GM23338 (cell line): Measurements from ENCODE around the gene MEF2A. TPM values are rescaled to one million over a fixed set of nuclear protein-coding genes. Genes with fewer than 3 reads are reported as not detected.

Source experiments
- ATAC-seq: fragments of 200-7000 bp; cut with Tn5 transposase; 3 replicates; pipeline ENCODE4 v1.9.1; 2020
- DNase-seq: peaks from one replicate; pipeline ENCODE4 v3.0.0-alpha.2; 2015; ENCODE audit warnings: low spot score
- H2AFZ ChIP-seq: fragments of 200-600 bp; sonication (generic); 2 replicates; pipeline ENCODE4 v1.8.0; 2016; ENCODE audit warnings: antibody characterized with exemption, mild to moderate bottlenecking, moderate library complexity
- H3F3A ChIP-seq: fragments of 200-600 bp; sonication (generic); replicated peaks from 2 replicates; pipeline ENCODE4 v1.8.0; 2017; ENCODE audit warnings: antibody characterized with exemption, mixed run types, low read depth
- H3K27ac ChIP-seq: fragments of 200-600 bp; sonication (generic); 2 replicates; pipeline ENCODE4 v1.6.1; 2016; ENCODE audit warnings: low read depth
- H3K27me3 ChIP-seq: fragments of 200-600 bp; sonication (generic); 2 replicates; pipeline ENCODE4 v1.8.0; 2016; ENCODE audit warnings: mild to moderate bottlenecking, mixed run types, moderate library complexity; ENCODE audit not compliant: insufficient read depth
- H3K36me3 ChIP-seq: fragments of 200-600 bp; sonication (generic); 2 replicates; pipeline ENCODE4 v1.8.0; 2016; ENCODE audit warnings: mild to moderate bottlenecking; ENCODE audit not compliant: insufficient read depth
- H3K4me1 ChIP-seq: fragments of 200-600 bp; sonication (generic); 2 replicates; pipeline ENCODE4 v1.8.0; 2016; ENCODE audit warnings: mild to moderate bottlenecking, moderate library complexity; ENCODE audit not compliant: insufficient read depth
- H3K4me2 ChIP-seq: fragments of 200-600 bp; sonication (generic); 2 replicates; pipeline ENCODE4 v1.7.1; 2017; ENCODE audit warnings: mixed run types
- H3K4me3 ChIP-seq: fragments of 200-600 bp; sonication (generic); 2 replicates; pipeline ENCODE4 v1.6.1; 2016; ENCODE audit warnings: mixed run types
- H3K79me2 ChIP-seq: fragments of 200-600 bp; sonication (generic); replicated peaks from 2 replicates; pipeline ENCODE4 v1.8.0; 2017; ENCODE audit warnings: mild to moderate bottlenecking; ENCODE audit not compliant: insufficient read depth
- H3K9me2 ChIP-seq: fragments of 200-600 bp; sonication (generic); 2 replicates; pipeline ENCODE4 v1.8.0; 2017; ENCODE audit not compliant: insufficient read depth
- H4K20me1 ChIP-seq: fragments of 200-600 bp; sonication (generic); replicated peaks from 2 replicates; pipeline ENCODE4 v1.8.0; 2017; ENCODE audit warnings: mild to moderate bottlenecking; ENCODE audit not compliant: insufficient read depth
- H3K27ac Mint-ChIP-seq: 2 replicates; pipeline ENCODE4 v1.8.0; 2020; ENCODE audit warnings: inconsistent platforms, mild to moderate bottlenecking, moderate library complexity, mixed read lengths
- H3K27me3 Mint-ChIP-seq: 3 replicates; pipeline ENCODE4 v1.8.0; 2022; ENCODE audit warnings: low read depth, mild to moderate bottlenecking, moderate library complexity, mixed read lengths, inconsistent platforms; ENCODE audit not compliant: insufficient read depth, poor library complexity
- H3K36me3 Mint-ChIP-seq: 3 replicates; pipeline ENCODE4 v1.8.0; 2021; ENCODE audit warnings: low read depth, mild to moderate bottlenecking, inconsistent platforms, moderate library complexity, mixed read lengths
- H3K4me1 Mint-ChIP-seq: 3 replicates; pipeline ENCODE4 v1.8.0; 2020; ENCODE audit warnings: mild to moderate bottlenecking, inconsistent platforms, mixed read lengths
- H3K4me3 Mint-ChIP-seq: 3 replicates; pipeline ENCODE4 v1.8.0; 2021; ENCODE audit warnings: moderate library complexity, mild to moderate bottlenecking, inconsistent platforms, mixed read lengths
- H3K9me3 Mint-ChIP-seq: 3 replicates; pipeline ENCODE4 v1.8.0; 2020; ENCODE audit warnings: moderate library complexity, mild to moderate bottlenecking, inconsistent platforms, mixed read lengths
- CREB1 ChIP-seq: fragments of 250-450 bp; sonication (Bioruptor Pico); IDR thresholded peaks from 2 replicates; pipeline ENCODE4 v1.5.0; 2020; ENCODE audit warnings: low read depth, mild to moderate bottlenecking, moderate library complexity
- EZH2 ChIP-seq: fragments of 200-600 bp; sonication (generic); IDR thresholded peaks from one replicate; pipeline ENCODE4 v1.8.0; 2017; ENCODE audit warnings: antibody characterized with exemption, mild to moderate bottlenecking, low read depth; ENCODE audit not compliant: unreplicated experiment
- EZH2phosphoT487 ChIP-seq: fragments of 200-600 bp; sonication (generic); IDR thresholded peaks from one replicate; pipeline ENCODE4 v1.8.1; 2018; ENCODE audit warnings: antibody characterized with exemption; ENCODE audit not compliant: unreplicated experiment
- JUNB ChIP-seq: IDR thresholded peaks from one replicate; pipeline ENCODE4 v1.6.1; 2016; ENCODE audit warnings: antibody characterized with exemption; ENCODE audit not compliant: unreplicated experiment
- NANOG ChIP-seq: IDR thresholded peaks from 2 replicates; pipeline ENCODE4 v1.6.1; 2016; ENCODE audit warnings: antibody characterized with exemption, borderline replicate concordance
- POLR2AphosphoS5 ChIP-seq: IDR thresholded peaks from 2 replicates; pipeline ENCODE4 v1.6.1; 2016; ENCODE audit warnings: antibody characterized with exemption, low read depth
- STAT1 ChIP-seq: IDR thresholded peaks from one replicate; pipeline ENCODE4 v1.6.1; 2016; ENCODE audit warnings: antibody characterized with exemption; ENCODE audit not compliant: unreplicated experiment
- ZNF114 ChIP-seq: fragments of 250-450 bp; sonication (Bioruptor Pico); IDR thresholded peaks from 2 replicates; pipeline ENCODE4 v1.5.0; 2020; ENCODE audit warnings: mild to moderate bottlenecking, moderate library complexity
- ZNF331 ChIP-seq: fragments of 250-450 bp; sonication (Bioruptor Pico); IDR thresholded peaks from 2 replicates; pipeline ENCODE4 v1.5.0; 2020; ENCODE audit warnings: low read depth, mild to moderate bottlenecking, moderate library complexity
- polyA plus RNA-seq: library from polyadenylated mRNA; unstranded; fragments of >200 nt; fragmentation: Nextera tagmentation; extraction: Ambion mirVana; gene quantifications from 2 replicates; pipeline ENCODE4 v1.2.1, GENCODE V29; 2016
- total RNA-seq: library from RNA; depleted of rRNA; stranded (reverse); fragments of >200 nt; shearing (Covaris generic); gene quantifications from 2 replicates; pipeline ENCODE4 v1.2.3, GENCODE V29; 2014
- TF ChIP-seq, protein P1 (sequence below): IDR thresholded peaks from one replicate; pipeline ENCODE4 v1.6.1; 2018; ENCODE audit warnings: antibody characterized with exemption; ENCODE audit not compliant: unreplicated experiment
- TF ChIP-seq, protein P2 (sequence below): fragments of 250-450 bp; sonication (Bioruptor Pico); IDR thresholded peaks from 2 replicates; pipeline ENCODE4 v1.5.0; 2020; ENCODE audit warnings: mild to moderate bottlenecking, moderate library complexity
- TF ChIP-seq, protein P3 (sequence below), 2 experiments: fragments of 200-600 bp in 1 of 2; sonication (generic) in 1 of 2; conservative IDR thresholded peaks; 2 replicates each; pipeline versions ENCODE4 v1.5.1 to v1.6.1; 2016 to 2017; ENCODE audit warnings: antibody characterized with exemption in 2 of 2, low read depth in 2 of 2, mild to moderate bottlenecking in 2 of 2, moderate library complexity in 1 of 2
- TF ChIP-seq, protein P4 (sequence below): IDR thresholded peaks from 2 replicates; pipeline ENCODE4 v1.6.1; 2016; ENCODE audit warnings: antibody characterized with exemption

Gene MEF2A
- total and polyA plus RNA-seq, 2 experiments from 2014 or later: 20.3 to 42.3 TPM

DNA sequence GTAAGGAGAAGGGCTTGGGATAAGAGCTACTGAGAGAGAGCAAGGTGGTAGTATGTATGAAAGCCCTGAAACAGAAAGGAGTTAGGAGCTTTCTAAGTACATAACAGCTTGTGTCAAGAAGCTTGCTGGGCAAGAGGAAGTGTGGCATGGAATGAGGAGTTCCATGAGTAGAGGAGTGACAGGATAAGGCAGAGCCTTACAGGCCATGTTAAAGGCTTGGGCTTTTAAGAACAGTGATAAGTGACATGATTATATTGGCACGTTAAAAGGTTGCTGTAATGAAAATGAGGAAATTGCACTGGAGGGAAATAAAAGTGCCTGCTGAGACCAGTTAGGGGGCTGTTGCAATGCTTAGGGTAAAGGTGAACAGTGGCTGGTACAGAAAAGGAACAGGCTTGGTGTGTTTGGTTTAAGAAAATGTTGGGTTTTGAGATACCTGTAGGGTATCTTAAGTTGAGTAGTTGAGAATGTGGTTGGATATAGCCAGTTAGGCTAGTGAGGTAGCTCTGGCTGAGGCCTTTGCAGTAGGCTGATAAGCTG is 49.0 kb downstream of the MEF2A start:
- peaks cover 37% of the 10 kb centered on the region for H3K4me1 ChIP-seq
- Mint-ChIP-seq H3K4me3 (no peak overlapping the region), H3K36me3 (no peaks in the 10 kb centered on the region), H3K27ac (peak overlapping the region; percentile 30; the same call in 1 of the 2 replicates), H3K4me1 (peaks cover 51% of the 10 kb centered on the region), H3K9me3 (no peaks in the 10 kb centered on the region), H3K27me3 (no peaks in the 10 kb centered on the region)
- no peak overlapping the region for H3K4me3 ChIP-seq
- no peaks in the 10 kb centered on the region for H3K9me2 ChIP-seq
- DNase-seq: no peak
- no peak overlapping the region for H2AFZ ChIP-seq
- no peaks in the 10 kb centered on the region for H3K27me3 ChIP-seq
- no peaks in the 10 kb centered on the region for H3K36me3 ChIP-seq
- H3F3A ChIP-seq: no peaks in the 10 kb centered on the region
- H3K27ac ChIP-seq: no peak overlapping the region
- no peak overlapping the region for H3K4me2 ChIP-seq
- TF ChIP-seq, protein P1, sequence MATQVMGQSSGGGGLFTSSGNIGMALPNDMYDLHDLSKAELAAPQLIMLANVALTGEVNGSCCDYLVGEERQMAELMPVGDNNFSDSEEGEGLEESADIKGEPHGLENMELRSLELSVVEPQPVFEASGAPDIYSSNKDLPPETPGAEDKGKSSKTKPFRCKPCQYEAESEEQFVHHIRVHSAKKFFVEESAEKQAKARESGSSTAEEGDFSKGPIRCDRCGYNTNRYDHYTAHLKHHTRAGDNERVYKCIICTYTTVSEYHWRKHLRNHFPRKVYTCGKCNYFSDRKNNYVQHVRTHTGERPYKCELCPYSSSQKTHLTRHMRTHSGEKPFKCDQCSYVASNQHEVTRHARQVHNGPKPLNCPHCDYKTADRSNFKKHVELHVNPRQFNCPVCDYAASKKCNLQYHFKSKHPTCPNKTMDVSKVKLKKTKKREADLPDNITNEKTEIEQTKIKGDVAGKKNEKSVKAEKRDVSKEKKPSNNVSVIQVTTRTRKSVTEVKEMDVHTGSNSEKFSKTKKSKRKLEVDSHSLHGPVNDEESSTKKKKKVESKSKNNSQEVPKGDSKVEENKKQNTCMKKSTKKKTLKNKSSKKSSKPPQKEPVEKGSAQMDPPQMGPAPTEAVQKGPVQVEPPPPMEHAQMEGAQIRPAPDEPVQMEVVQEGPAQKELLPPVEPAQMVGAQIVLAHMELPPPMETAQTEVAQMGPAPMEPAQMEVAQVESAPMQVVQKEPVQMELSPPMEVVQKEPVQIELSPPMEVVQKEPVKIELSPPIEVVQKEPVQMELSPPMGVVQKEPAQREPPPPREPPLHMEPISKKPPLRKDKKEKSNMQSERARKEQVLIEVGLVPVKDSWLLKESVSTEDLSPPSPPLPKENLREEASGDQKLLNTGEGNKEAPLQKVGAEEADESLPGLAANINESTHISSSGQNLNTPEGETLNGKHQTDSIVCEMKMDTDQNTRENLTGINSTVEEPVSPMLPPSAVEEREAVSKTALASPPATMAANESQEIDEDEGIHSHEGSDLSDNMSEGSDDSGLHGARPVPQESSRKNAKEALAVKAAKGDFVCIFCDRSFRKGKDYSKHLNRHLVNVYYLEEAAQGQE: no peak
- TF ChIP-seq EZH2 (no peak), ZNF331 (CRISPR knock-in tag) (no peak), EZH2phosphoT487 (no peak), POLR2AphosphoS5 (no peak), ZNF114 (CRISPR knock-in tag) (no peak), NANOG (no peak), JUNB (no peak), STAT1 (no peak), CREB1 (CRISPR knock-in tag) (no peak)
- TF ChIP-seq, protein P2, sequence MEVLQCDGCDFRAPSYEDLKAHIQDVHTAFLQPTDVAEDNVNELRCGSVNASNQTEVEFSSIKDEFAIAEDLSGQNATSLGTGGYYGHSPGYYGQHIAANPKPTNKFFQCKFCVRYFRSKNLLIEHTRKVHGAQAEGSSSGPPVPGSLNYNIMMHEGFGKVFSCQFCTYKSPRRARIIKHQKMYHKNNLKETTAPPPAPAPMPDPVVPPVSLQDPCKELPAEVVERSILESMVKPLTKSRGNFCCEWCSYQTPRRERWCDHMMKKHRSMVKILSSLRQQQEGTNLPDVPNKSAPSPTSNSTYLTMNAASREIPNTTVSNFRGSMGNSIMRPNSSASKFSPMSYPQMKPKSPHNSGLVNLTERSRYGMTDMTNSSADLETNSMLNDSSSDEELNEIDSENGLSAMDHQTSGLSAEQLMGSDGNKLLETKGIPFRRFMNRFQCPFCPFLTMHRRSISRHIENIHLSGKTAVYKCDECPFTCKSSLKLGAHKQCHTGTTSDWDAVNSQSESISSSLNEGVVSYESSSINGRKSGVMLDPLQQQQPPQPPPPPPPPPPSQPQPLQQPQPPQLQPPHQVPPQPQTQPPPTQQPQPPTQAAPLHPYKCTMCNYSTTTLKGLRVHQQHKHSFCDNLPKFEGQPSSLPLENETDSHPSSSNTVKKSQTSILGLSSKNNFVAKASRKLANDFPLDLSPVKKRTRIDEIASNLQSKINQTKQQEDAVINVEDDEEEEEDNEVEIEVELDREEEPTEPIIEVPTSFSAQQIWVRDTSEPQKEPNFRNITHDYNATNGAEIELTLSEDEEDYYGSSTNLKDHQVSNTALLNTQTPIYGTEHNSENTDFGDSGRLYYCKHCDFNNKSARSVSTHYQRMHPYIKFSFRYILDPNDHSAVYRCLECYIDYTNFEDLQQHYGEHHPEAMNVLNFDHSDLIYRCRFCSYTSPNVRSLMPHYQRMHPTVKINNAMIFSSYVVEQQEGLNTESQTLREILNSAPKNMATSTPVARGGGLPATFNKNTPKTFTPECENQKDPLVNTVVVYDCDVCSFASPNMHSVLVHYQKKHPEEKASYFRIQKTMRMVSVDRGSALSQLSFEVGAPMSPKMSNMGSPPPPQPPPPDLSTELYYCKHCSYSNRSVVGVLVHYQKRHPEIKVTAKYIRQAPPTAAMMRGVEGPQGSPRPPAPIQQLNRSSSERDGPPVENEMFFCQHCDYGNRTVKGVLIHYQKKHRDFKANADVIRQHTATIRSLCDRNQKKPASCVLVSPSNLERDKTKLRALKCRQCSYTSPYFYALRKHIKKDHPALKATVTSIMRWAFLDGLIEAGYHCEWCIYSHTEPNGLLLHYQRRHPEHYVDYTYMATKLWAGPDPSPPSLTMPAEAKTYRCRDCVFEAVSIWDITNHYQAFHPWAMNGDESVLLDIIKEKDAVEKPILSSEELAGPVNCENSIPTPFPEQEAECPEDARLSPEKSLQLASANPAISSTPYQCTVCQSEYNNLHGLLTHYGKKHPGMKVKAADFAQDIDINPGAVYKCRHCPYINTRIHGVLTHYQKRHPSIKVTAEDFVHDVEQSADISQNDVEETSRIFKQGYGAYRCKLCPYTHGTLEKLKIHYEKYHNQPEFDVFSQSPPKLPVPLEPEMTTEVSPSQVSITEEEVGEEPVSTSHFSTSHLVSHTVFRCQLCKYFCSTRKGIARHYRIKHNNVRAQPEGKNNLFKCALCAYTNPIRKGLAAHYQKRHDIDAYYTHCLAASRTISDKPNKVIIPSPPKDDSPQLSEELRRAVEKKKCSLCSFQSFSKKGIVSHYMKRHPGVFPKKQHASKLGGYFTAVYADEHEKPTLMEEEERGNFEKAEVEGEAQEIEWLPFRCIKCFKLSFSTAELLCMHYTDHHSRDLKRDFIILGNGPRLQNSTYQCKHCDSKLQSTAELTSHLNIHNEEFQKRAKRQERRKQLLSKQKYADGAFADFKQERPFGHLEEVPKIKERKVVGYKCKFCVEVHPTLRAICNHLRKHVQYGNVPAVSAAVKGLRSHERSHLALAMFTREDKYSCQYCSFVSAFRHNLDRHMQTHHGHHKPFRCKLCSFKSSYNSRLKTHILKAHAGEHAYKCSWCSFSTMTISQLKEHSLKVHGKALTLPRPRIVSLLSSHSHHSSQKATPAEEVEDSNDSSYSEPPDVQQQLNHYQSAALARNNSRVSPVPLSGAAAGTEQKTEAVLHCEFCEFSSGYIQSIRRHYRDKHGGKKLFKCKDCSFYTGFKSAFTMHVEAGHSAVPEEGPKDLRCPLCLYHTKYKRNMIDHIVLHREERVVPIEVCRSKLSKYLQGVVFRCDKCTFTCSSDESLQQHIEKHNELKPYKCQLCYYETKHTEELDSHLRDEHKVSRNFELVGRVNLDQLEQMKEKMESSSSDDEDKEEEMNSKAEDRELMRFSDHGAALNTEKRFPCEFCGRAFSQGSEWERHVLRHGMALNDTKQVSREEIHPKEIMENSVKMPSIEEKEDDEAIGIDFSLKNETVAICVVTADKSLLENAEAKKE: no peak
- TF ChIP-seq, protein P3, sequence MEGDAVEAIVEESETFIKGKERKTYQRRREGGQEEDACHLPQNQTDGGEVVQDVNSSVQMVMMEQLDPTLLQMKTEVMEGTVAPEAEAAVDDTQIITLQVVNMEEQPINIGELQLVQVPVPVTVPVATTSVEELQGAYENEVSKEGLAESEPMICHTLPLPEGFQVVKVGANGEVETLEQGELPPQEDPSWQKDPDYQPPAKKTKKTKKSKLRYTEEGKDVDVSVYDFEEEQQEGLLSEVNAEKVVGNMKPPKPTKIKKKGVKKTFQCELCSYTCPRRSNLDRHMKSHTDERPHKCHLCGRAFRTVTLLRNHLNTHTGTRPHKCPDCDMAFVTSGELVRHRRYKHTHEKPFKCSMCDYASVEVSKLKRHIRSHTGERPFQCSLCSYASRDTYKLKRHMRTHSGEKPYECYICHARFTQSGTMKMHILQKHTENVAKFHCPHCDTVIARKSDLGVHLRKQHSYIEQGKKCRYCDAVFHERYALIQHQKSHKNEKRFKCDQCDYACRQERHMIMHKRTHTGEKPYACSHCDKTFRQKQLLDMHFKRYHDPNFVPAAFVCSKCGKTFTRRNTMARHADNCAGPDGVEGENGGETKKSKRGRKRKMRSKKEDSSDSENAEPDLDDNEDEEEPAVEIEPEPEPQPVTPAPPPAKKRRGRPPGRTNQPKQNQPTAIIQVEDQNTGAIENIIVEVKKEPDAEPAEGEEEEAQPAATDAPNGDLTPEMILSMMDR (conservative IDR thresholded peaks at IDR 0.05; ENCODE audit: low read depth in 2 of 2): no peak
- TF ChIP-seq, protein P4, sequence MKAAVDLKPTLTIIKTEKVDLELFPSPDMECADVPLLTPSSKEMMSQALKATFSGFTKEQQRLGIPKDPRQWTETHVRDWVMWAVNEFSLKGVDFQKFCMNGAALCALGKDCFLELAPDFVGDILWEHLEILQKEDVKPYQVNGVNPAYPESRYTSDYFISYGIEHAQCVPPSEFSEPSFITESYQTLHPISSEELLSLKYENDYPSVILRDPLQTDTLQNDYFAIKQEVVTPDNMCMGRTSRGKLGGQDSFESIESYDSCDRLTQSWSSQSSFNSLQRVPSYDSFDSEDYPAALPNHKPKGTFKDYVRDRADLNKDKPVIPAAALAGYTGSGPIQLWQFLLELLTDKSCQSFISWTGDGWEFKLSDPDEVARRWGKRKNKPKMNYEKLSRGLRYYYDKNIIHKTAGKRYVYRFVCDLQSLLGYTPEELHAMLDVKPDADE: no peak
- H4K20me1 ChIP-seq: no peaks in the 10 kb centered on the region; the same call in 1 of the 2 replicates
- peak; percentile 20; the same call in 2 of the 3 replicates for ATAC-seq
- H3K79me2 ChIP-seq: peaks cover 97% of the 10 kb centered on the region
